ENCODE measurements around the gene S100A16. TPM values are rescaled to one million over a fixed set of nuclear protein-coding genes. Genes with fewer than 3 reads are reported as not detected.
A peak's percentile ranks its signal among the peaks of the same experiment; 100 is the strongest.

S100A16 gene
- total RNA-seq (100 to 1,000 TPM in 1 of 2 donors, 10 to 100 TPM in 1; 70.6 to 119 TPM), polyA plus RNA-seq (100 to 1,000 TPM; 162 to 182 TPM)
- long read RNA-seq, donor 1, transcript S100A16-203 (3 exons, 956 nt), result major isoform, 64 of 135 reads
- long read RNA-seq, donor 1, transcript S100A16-204 (3 exons, 1,118 nt), result minor isoform, 57 of 135 reads
- long read RNA-seq, donor 1, partial matches to known transcripts, result 12 of 135 reads
- long read RNA-seq, donor 1, other reads (novel, unspliced or antisense), result 0 of 135 reads
- long read RNA-seq, donor 2, transcript S100A16-204 (3 exons, 1,118 nt), result major isoform, 20 of 33 reads
- long read RNA-seq, donor 2, transcript S100A16-203 (3 exons, 956 nt), result minor isoform, 13 of 33 reads
- long read RNA-seq, donor 2, partial matches to known transcripts, result 0 of 33 reads
- long read RNA-seq, donor 2, other reads (novel, unspliced or antisense), result 0 of 33 reads
- long read RNA-seq, donor 3, transcript S100A16-203 (3 exons, 956 nt), result major isoform, 32 of 61 reads
- long read RNA-seq, donor 3, transcript S100A16-204 (3 exons, 1,118 nt), result minor isoform, 23 of 61 reads
- long read RNA-seq, donor 3, partial matches to known transcripts, result 6 of 61 reads
- long read RNA-seq, donor 3, other reads (novel, unspliced or antisense), result 0 of 61 reads
- long read RNA-seq, donor 4, transcript S100A16-203 (3 exons, 956 nt), result major isoform, 23 of 90 reads
- long read RNA-seq, donor 4, transcript S100A16-204 (3 exons, 1,118 nt), result minor isoform, 17 of 90 reads
- long read RNA-seq, donor 4, partial matches to known transcripts, result 49 of 90 reads
- long read RNA-seq, donor 4, other reads (novel, unspliced or antisense), result 0 of 90 reads
- long read RNA-seq, donor 5, transcript S100A16-204 (3 exons, 1,118 nt), result minor isoform, 64 of 141 reads
- long read RNA-seq, donor 5, transcript S100A16-203 (3 exons, 956 nt), result major isoform, 67 of 141 reads
- long read RNA-seq, donor 5, partial matches to known transcripts, result 8 of 141 reads
- long read RNA-seq, donor 5, other reads (novel, unspliced or antisense), result 0 of 141 reads

- Histone ChIP-seq H3K27ac (ENCODE audit: low read depth in 1 of 2, low read length in 1 of 2) (peak within 1 kb of the TSS; percentile 75 to 87), H3K4me1 (ENCODE audit: control insufficient read depth in 5 of 5, insufficient read depth in 5 of 5, low read length in 5 of 5) (peaks cover 11 to 62% (median 36%) of the 10 kb centered on the region in 5 donors), H3K9me3 (ENCODE audit: control insufficient read depth in 4 of 4, insufficient read depth in 3 of 4, low read length in 3 of 4) (no peaks in the 10 kb centered on the region), H3K9ac (ENCODE audit: insufficient read depth in 1 of 2, low read length in 2 of 2) (peak within 1 kb of the TSS; percentile 43 to 95), H3K27me3 (ENCODE audit: control insufficient read depth in 3 of 3, insufficient read depth in 3 of 3, low read length in 2 of 3) (no peaks in the 10 kb centered on the region), H3K36me3 (ENCODE audit: control insufficient read depth in 4 of 4, insufficient read depth in 4 of 4, low read length in 4 of 4) (peaks cover 0 to under 1% (median under 1%) of the 10 kb centered on the region in 4 donors), H3K4me3 (peak within 1 kb of the TSS; percentile 15)
- ATAC-seq (ENCODE audit: insufficient read depth, low FRiP score) (peak; percentile 61), DNase-seq (peak; percentile 76 to 82 (median 80))
- WGBS, 2 donors, result 63 to 65% methylated on average over 9 of the region's 9 CpGs
- no peak for TF ChIP-seq CTCF (IDR thresholded peaks at IDR 0.05; ENCODE audit: control extremely low read depth, extremely low read depth)
Measured at GRCh38 chr1:153612755-153613331, at the start of gene S100A16. Gene S100A16 (minus strand): TSS chr1:153613137. CDS start chr1:153608151, 4,986 bp downstream.

GRCh38 chr1:153662269-153662668 is 49.3 kb upstream of the S100A16 start:
- Histone ChIP-seq H3K27me3 (ENCODE audit: control insufficient read depth in 3 of 3, insufficient read depth in 3 of 3, low read length in 2 of 3) (no peaks in the 10 kb centered on the region), H3K9ac (ENCODE audit: insufficient read depth in 1 of 2, low read length in 2 of 2) (no peak overlapping the region), H3K4me3 (no peak overlapping the region), H3K9me3 (ENCODE audit: control insufficient read depth in 4 of 4, insufficient read depth in 3 of 4, low read length in 3 of 4) (no peaks in the 10 kb centered on the region), H3K4me1 (ENCODE audit: control insufficient read depth in 5 of 5, insufficient read depth in 5 of 5, low read length in 5 of 5) (peaks cover 0 to 8% (median 4%) of the 10 kb centered on the region in 5 donors), H3K36me3 (ENCODE audit: control insufficient read depth in 4 of 4, insufficient read depth in 4 of 4, low read length in 4 of 4) (peaks cover 26 to 46% (median 42%) of the 10 kb centered on the region in 4 donors), H3K27ac (ENCODE audit: low read depth in 1 of 2, low read length in 1 of 2) (peak overlapping the region in 1 of 2 donors; percentile 53)
- DNase-seq, result no peak
- WGBS, 2 donors, result 55 to 78% methylated on average over 2 of the region's 2 CpGs
- TF ChIP-seq CTCF (IDR thresholded peaks at IDR 0.05; ENCODE audit: control extremely low read depth, extremely low read depth), result no peak
- ATAC-seq (ENCODE audit: insufficient read depth, low FRiP score), result no peak

GRCh38 chr1:153661111-153661708 is 48.3 kb upstream of the S100A16 start:
- no peaks in the 10 kb centered on the region for H3K9me3 ChIP-seq (ENCODE audit: control insufficient read depth in 4 of 4, insufficient read depth in 3 of 4, low read length in 3 of 4)
- 69 to 70% methylated on average over 9 of the region's 9 CpGs for WGBS, 2 donors
- no peaks in the 10 kb centered on the region for H3K27me3 ChIP-seq (ENCODE audit: control insufficient read depth in 3 of 3, insufficient read depth in 3 of 3, low read length in 2 of 3)
- peaks cover 26 to 41% (median 32%) of the 10 kb centered on the region in 4 donors for H3K36me3 ChIP-seq (ENCODE audit: control insufficient read depth in 4 of 4, insufficient read depth in 4 of 4, low read length in 4 of 4)
- no peak overlapping the region for H3K4me3 ChIP-seq
- peaks cover 0 to 8% (median 4%) of the 10 kb centered on the region in 5 donors for H3K4me1 ChIP-seq (ENCODE audit: control insufficient read depth in 5 of 5, insufficient read depth in 5 of 5, low read length in 5 of 5)
- no peak for TF ChIP-seq CTCF (IDR thresholded peaks at IDR 0.05; ENCODE audit: control extremely low read depth, extremely low read depth)
- DNase-seq (no peak), ATAC-seq (ENCODE audit: insufficient read depth, low FRiP score) (no peak)
- H3K9ac ChIP-seq (ENCODE audit: insufficient read depth in 1 of 2, low read length in 2 of 2), result no peak overlapping the region
- no peak overlapping the region for H3K27ac ChIP-seq (ENCODE audit: low read depth in 1 of 2, low read length in 1 of 2)

All from lung (tissue), 16 donors.